ENCODE results near the gene C4orf36. TPM values are rescaled to one million over a fixed set of nuclear protein-coding genes. Genes with fewer than 3 reads are reported as not detected.

The C4orf36 gene
- total and polyA plus RNA-seq, 2 of the 4 experiments (the other 2 are of a cell fraction): 0.18 to 0.41 TPM

- Histone ChIP-seq H3K14ac (replicated peaks; ENCODE audit: low read depth, low read length) (no peak overlapping the region), H3K4ac (ENCODE audit: low read depth, low read length) (no peak overlapping the region), H3K56ac (ENCODE audit: extremely low read depth, insufficient read depth, low read length) (no peak overlapping the region), H4K8ac (ENCODE audit: low read depth in 2 of 2, low read length in 2 of 2) (no peak overlapping the region), H3K18ac (ENCODE audit: low read depth, low read length) (no peak overlapping the region), H3K4me2 (ENCODE audit: low read depth, low read length) (no peak overlapping the region), H2AK9ac (replicated peaks; ENCODE audit: low read depth, low read length, poor library complexity) (no peak overlapping the region), H2BK15ac (ENCODE audit: low read depth, low read length) (no peak overlapping the region), H4K91ac (ENCODE audit: insufficient read depth, low read depth, low read length) (no peak overlapping the region), H2AFZ (replicated peaks; ENCODE audit: low read length, poor library complexity) (no peak overlapping the region), H2BK20ac (ENCODE audit: low read depth, low read length) (no peak overlapping the region), H3K4me3 (ENCODE audit: insufficient read depth, low read depth, low read length) (no peak overlapping the region), H2BK5ac (ENCODE audit: low read depth, low read length, poor library complexity, severe bottlenecking) (no peak overlapping the region), H4K20me1 (ENCODE audit: insufficient read depth, low read length) (no peaks in the 10 kb centered on the region), H3K9me1 (ENCODE audit: insufficient read depth, low read length) (no peaks in the 10 kb centered on the region), H3K79me1 (ENCODE audit: low read depth in 1 of 2, low read length in 2 of 2) (no peaks in the 10 kb centered on the region), H3K27me3 (ENCODE audit: control insufficient read depth, insufficient read depth, low read length) (no peaks in the 10 kb centered on the region), H2BK120ac (ENCODE audit: low read depth, low read length) (no peak overlapping the region), H3K4me1 (ENCODE audit: control insufficient read depth, insufficient read depth, low read length) (no peaks in the 10 kb centered on the region), H3K36me3 (ENCODE audit: control insufficient read depth, insufficient read depth, low read length) (no peaks in the 10 kb centered on the region), H3K23ac (ENCODE audit: low read depth, low read length) (no peak overlapping the region), H3K9ac (ENCODE audit: low read depth, low read length) (no peak overlapping the region), H3K9me3 (ENCODE audit: control insufficient read depth, insufficient read depth, low read length) (no peaks in the 10 kb centered on the region), H3K27ac (ENCODE audit: insufficient read depth, low read length) (no peak overlapping the region), H2AK5ac (ENCODE audit: low read depth, low read length) (no peak overlapping the region), H4K5ac (ENCODE audit: low read depth, low read length) (no peak overlapping the region)
- no TSS peak for BruUV-seq (replicated peaks)
- intact Hi-C loops (cut with micrococcal nuclease): no loop called here
- CTCF ChIA-PET: no interaction called here
- WGBS, 2 experiments (ENCODE audit: extremely low coverage in 2 of 2, insufficient read length in 1 of 2): 38% methylated on average over 1 of the region's 4 CpGs; no CpG with 5 or more reads in 1 of the 2 experiments
- dilution Hi-C loops (cut with HindIII; ENCODE audit: low sequenced_read_pairs, unreplicated experiment): no loop called here
- TF ChIP-seq CHD1 (IDR thresholded peaks at IDR 0.05; ENCODE audit: low read depth, low read length) (no peak), MXI1 (IDR thresholded peaks at IDR 0.05; ENCODE audit: borderline replicate concordance, low read depth, low read length) (no peak)
- ATAC-seq (ENCODE audit: low read depth) (no peak), DNase-seq (no peak)
- in situ Hi-C loops (cut with MboI; ENCODE audit: low sequenced_read_pairs): no loop called here
- POLR2A ChIA-PET (ENCODE audit: unreplicated experiment): no interaction called here
Observed at GRCh38 chr4:86872135-86872534, 20.1 kb downstream of the C4orf36 start.

All from IMR-90 (cell line).